ENCODE measurements around the gene WDR55. TPM values are rescaled to one million over a fixed set of nuclear protein-coding genes. Genes with fewer than 3 reads are reported as not detected.
"Not testable (repeated sequence)": the region's sequence is repeated elsewhere in the genome, so short reads cannot be mapped to it uniquely, and the experiment has no call there.

The WDR55 gene
- total RNA-seq, 2 experiments from 2014 or later: 40.1 to 41.1 TPM

DNA sequence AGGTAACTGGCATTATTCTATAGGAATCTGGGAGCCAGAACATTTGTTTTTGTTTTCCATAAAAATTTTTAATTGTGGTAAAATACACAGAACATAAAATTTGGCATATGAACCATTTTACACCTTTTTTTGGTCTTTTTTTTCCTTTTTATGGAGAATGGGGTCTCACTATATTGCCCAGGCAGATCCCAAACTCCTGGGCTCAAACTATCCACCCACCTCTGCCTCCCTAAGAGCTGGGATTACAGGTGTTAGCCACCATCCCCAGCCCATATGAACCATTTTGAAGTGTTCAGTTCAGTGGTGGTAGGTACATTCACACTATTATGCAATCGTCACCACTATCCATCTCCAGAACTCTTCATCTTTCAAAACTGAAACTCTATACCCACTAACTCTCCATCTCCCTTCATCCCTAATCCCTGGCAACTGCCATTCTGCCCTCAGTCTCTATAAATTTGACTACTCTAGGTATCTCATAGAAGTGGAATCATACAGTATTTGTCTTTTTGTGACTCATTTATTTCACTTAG lies 48.9 kb downstream of the WDR55 start:
- H3K27ac Mint-ChIP-seq: no peak overlapping the region
- H3K27me3 Mint-ChIP-seq (ENCODE audit: low read depth): peaks cover 5% of the 10 kb centered on the region
- H3K9me3 Mint-ChIP-seq (ENCODE audit: insufficient read depth): no peaks in the 10 kb centered on the region
- peaks cover 18% of the 10 kb centered on the region for H3K4me1 Mint-ChIP-seq (ENCODE audit: low read depth)
- H3K4me3 Mint-ChIP-seq: no peak overlapping the region
- CTCF ChIA-PET: no interaction called here
- no peak for ATAC-seq
- POLR2A ChIA-PET: no interaction called here
- no peak for DNase-seq
- peaks cover 5% of the 10 kb centered on the region for H3K36me3 Mint-ChIP-seq (ENCODE audit: low read depth)

DNA sequence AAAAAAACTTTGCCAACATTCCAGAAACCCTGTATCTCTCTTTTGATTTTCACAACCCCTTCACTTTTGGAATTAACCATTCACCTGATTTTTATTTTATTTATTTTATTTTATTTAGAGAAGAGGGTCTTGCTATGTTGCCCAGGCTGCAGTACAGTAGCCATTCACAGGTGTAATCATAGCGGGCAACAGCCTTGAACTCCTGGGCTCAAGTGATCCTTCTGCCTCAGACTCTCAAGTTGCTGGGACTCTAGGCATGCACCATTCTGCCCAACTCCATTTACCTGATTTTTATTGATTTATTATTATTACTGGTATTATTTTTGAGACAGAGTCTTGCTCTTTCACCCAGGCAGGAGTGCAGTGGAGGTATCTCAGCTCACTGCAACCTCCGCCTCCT lies 51.5 kb downstream of the WDR55 start:
- H3K9me3 Mint-ChIP-seq (ENCODE audit: insufficient read depth); DNase-seq; H3K36me3 Mint-ChIP-seq (ENCODE audit: low read depth); ATAC-seq; POLR2A ChIA-PET; H3K27ac Mint-ChIP-seq; H3K27me3 Mint-ChIP-seq (ENCODE audit: low read depth); H3K4me3 Mint-ChIP-seq: not testable (repeated sequence)
- CTCF ChIA-PET: interaction anchor here (0.8 kb wide), 1 partner anchor 343 kb away, joined by 5 read pairs; no protein-coding TSS in a partner anchor
- H3K4me1 Mint-ChIP-seq (ENCODE audit: low read depth): peaks cover 10% of the 10 kb centered on the region

GRCh38 chr5:140718266-140718592 lies 53.5 kb downstream of the WDR55 start:
- Mint-ChIP-seq H3K27me3 (ENCODE audit: low read depth) (peaks cover 16% of the 10 kb centered on the region), H3K4me3 (no peak overlapping the region), H3K36me3 (ENCODE audit: low read depth) (no peaks in the 10 kb centered on the region), H3K9me3 (ENCODE audit: insufficient read depth) (no peaks in the 10 kb centered on the region), H3K4me1 (ENCODE audit: low read depth) (peaks cover 2% of the 10 kb centered on the region), H3K27ac (no peak overlapping the region)
- ATAC-seq (no peak), DNase-seq (no peak)
- CTCF ChIA-PET: interaction anchor here (3.8 kb wide), 1 partner anchor 355 kb away, joined by 15 read pairs; no protein-coding TSS in a partner anchor
- POLR2A ChIA-PET: interaction anchor here (1.1 kb wide), 1 partner anchor 70 kb away, joined by 4 read pairs; no protein-coding TSS in a partner anchor

- H3K27me3 Mint-ChIP-seq (ENCODE audit: low read depth): peaks cover 19% of the 10 kb centered on the region
Measured at GRCh38 chr5:140720738-140721137, 56.0 kb downstream of the WDR55 start.

GRCh38 chr5:140721395-140721794 lies 56.7 kb downstream of the WDR55 start:
- CTCF ChIA-PET: interaction anchor here (1.4 to 3.8 kb wide), 5 partner anchors 349 to 691 kb away, joined by 3 to 15 read pairs (median 8); partner anchors contain the start of gene PCDHGA10

More at GRCh38 chr5:140720738-140721137, 56.0 kb downstream of the WDR55 start:
- H3K9me3 Mint-ChIP-seq (ENCODE audit: insufficient read depth); POLR2A ChIA-PET; H3K4me3 Mint-ChIP-seq; ATAC-seq; DNase-seq; H3K4me1 Mint-ChIP-seq (ENCODE audit: low read depth); H3K27ac Mint-ChIP-seq; H3K36me3 Mint-ChIP-seq (ENCODE audit: low read depth): not testable (repeated sequence)
- CTCF ChIA-PET: interaction anchor here (1.3 to 3.8 kb wide), 7 partner anchors 9 to 482 kb away, joined by 3 to 15 read pairs (median 7); no protein-coding TSS in a partner anchor

More at GRCh38 chr5:140721395-140721794, 56.7 kb downstream of the WDR55 start:
- H3K36me3 Mint-ChIP-seq (ENCODE audit: low read depth); DNase-seq; H3K4me3 Mint-ChIP-seq; ATAC-seq; H3K9me3 Mint-ChIP-seq (ENCODE audit: insufficient read depth); H3K27ac Mint-ChIP-seq: not testable (repeated sequence)
- POLR2A ChIA-PET: interaction anchor here (1.2 kb wide), 1 partner anchor 18 kb away, joined by 3 read pairs; no protein-coding TSS in a partner anchor
- peaks cover 14% of the 10 kb centered on the region for H3K4me1 Mint-ChIP-seq (ENCODE audit: low read depth)
- peaks cover 24% of the 10 kb centered on the region for H3K27me3 Mint-ChIP-seq (ENCODE audit: low read depth)

Small RNAs within 50 kb of the gene (microRNA-seq; reads per million reads assigned to microRNA genes)
- gene MIR3655: 1.7 reads per million

Other genes starting within 250 kb of the WDR55 start
- gene EIF4EBP3, start 117.2 kb upstream of the WDR55 start, total RNA-seq: 1 to 10 TPM; 7.4 to 8.6 TPM
- 10 to 100 TPM; 42.7 to 43.4 TPM for gene SRA1, start 107.4 kb upstream of the WDR55 start, total RNA-seq
- gene APBB3, start 100.3 kb upstream of the WDR55 start, total RNA-seq: 10 to 100 TPM; 24.1 to 25.0 TPM
- 10 to 100 TPM; 88.9 to 98.2 TPM for gene SLC35A4, start 100.1 kb upstream of the WDR55 start, total RNA-seq
- under 1 TPM; 0.42 to 0.45 TPM for gene CD14, start 31.7 kb upstream of the WDR55 start, total RNA-seq
- gene TMCO6, start 25.5 kb upstream of the WDR55 start, total RNA-seq: 10 to 100 TPM; 30.5 to 36.5 TPM
- gene NDUFA2, start 17.3 kb upstream of the WDR55 start, total RNA-seq: 10 to 100 TPM; 81.6 to 84.0 TPM
- 100 to 1,000 TPM in 1 of 2 experiments, 10 to 100 TPM in 1; 92.1 to 104 TPM for gene IK, start 17.1 kb upstream of the WDR55 start, total RNA-seq
- gene DND1, start 8.7 kb downstream of the WDR55 start, total RNA-seq: 1 to 10 TPM; 3.1 to 4.1 TPM
- 10 to 100 TPM; 81.6 to 87.6 TPM for gene HARS1, start 26.5 kb downstream of the WDR55 start, total RNA-seq
- gene HARS2, start 26.6 kb downstream of the WDR55 start, total RNA-seq: 10 to 100 TPM; 27.3 to 29.0 TPM
- 10 to 100 TPM; 43.3 to 47.4 TPM for gene ZMAT2, start 35.5 kb downstream of the WDR55 start, total RNA-seq
- gene PCDHA1, start 121.2 kb downstream of the WDR55 start, total RNA-seq: not detected
- not detected for gene PCDHA2, start 129.9 kb downstream of the WDR55 start, total RNA-seq
- gene PCDHA3, start 136.2 kb downstream of the WDR55 start, total RNA-seq: not detected
- gene PCDHA4, start 142.2 kb downstream of the WDR55 start, total RNA-seq: not detected
- not detected for gene PCDHA5, start 156.7 kb downstream of the WDR55 start, total RNA-seq
- gene PCDHA6, start 163.1 kb downstream of the WDR55 start, total RNA-seq: not detected
- not detected for gene PCDHA7, start 169.4 kb downstream of the WDR55 start, total RNA-seq
- not detected for gene PCDHA8, start 176.3 kb downstream of the WDR55 start, total RNA-seq
- gene PCDHA9, start 183.5 kb downstream of the WDR55 start, total RNA-seq: not detected
- not detected for gene PCDHA10, start 191.0 kb downstream of the WDR55 start, total RNA-seq
- gene PCDHA11, start 204.1 kb downstream of the WDR55 start, total RNA-seq: not detected
- gene PCDHA12, start 210.4 kb downstream of the WDR55 start, total RNA-seq: not detected
- gene PCDHA13, start 217.2 kb downstream of the WDR55 start, total RNA-seq: not detected

Data from activated CD8-positive, alpha-beta T cell treated with anti-CD3 and anti-CD28 coated beads, Interleukin-2, amount 10 ng/mL, durations not matched to agents 7 days and 5 days (primary cell).